Activated gamma-delta T cell treated with Interleukin-2 at 50 U/mL for 16 hours (primary cell): Measurements from ENCODE around the gene DNAJC22.
"Not testable (repeated sequence)": the region's sequence is repeated elsewhere in the genome, so short reads cannot be mapped to it uniquely, and the experiment has no call there.

Source experiments
- DNase-seq: peaks from one replicate; pipeline ENCODE4 v3.0.0-alpha.2; 2020

DNAJC22 gene

GRCh38 chr12:49377386-49377785 is 30.7 kb downstream of the DNAJC22 start:
- no peak for DNase-seq

GRCh38 chr12:49380184-49380583 is 33.5 kb downstream of the DNAJC22 start:
- not testable (repeated sequence) for DNase-seq

DNA sequence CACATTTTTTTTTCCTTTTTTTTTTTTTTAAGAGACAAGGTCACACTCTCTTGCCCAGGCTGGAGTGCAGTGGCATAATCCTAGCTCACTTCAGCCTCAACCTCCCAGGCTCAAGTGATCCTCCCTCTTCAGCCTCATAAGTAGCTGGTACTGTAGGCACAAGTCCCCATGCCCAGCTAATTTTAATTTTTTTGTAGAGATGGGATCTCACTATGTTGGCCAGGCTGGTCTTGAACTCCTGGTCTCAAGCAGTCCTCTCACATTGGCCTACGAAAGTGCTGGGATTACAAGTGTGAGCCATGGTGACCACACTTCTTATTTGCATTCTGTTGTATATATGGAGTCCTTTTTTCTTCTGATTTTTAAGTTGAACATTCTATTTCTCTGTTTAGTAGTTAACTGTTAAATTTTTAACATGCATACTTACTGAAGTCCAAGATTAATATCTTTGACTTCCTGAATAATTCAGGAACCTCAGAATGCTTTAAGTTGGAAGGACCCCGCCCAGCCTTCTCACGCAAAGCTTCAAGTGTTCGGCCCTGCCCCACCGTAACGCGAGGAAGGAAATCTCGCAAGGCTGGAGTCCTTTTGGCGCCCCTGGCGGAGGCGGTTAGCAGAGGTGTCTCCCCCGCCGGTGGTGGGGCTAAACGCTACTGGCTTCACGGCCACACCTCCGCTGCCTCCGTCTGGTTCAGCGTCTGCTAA is 42.1 kb downstream of the DNAJC22 start:
- peak; percentile 71 for DNase-seq

GRCh38 chr12:49389387-49389703 is 42.7 kb downstream of the DNAJC22 start:
- no peak for DNase-seq

GRCh38 chr12:49397000-49397399 is 50.3 kb downstream of the DNAJC22 start:
- DNase-seq, result no peak

- DNase-seq, result no peak
These were observed 53.6 kb downstream of the DNAJC22 start for GRCh38 chr12:49400304-49400703.
